NCI-H187 treated with DMSO at 0.1 percent for 48 hours (cell line): Measurements from ENCODE around the gene PTPRD.
A peak's percentile ranks its signal among the peaks of the same experiment; 100 is the strongest.

Experiments used
- DNase-seq: peaks from one replicate; lab custom pipeline; 2025; lab: John Stamatoyannopoulos, UW

Gene PTPRD

GRCh38 chr9:9892217-9892616, 720.6 kb downstream of the PTPRD start:
- no peak for DNase-seq

DNA sequence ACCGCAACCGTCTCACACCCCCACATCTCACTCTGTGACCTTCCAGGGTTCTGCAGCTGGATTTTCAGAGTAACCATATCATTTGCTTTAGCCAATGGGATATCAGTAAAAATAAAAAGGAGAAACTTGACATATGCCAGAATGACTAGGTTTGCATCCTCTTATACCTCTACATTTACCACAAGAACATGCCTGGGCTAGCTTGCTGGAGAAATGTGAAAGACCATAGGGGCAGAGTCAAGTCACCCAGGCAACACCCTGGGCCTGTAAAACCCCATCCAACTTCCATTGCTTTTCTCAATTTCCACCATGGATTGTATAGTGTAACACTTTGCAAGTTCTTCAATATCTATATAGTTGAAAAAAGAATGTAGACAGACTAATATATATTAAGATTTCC, 731.1 kb downstream of the PTPRD start:
- DNase-seq = no peak

- DNase-seq = no peak
Observed at GRCh38 chr9:9874270-9874669, 738.5 kb downstream of the PTPRD start.

DNA sequence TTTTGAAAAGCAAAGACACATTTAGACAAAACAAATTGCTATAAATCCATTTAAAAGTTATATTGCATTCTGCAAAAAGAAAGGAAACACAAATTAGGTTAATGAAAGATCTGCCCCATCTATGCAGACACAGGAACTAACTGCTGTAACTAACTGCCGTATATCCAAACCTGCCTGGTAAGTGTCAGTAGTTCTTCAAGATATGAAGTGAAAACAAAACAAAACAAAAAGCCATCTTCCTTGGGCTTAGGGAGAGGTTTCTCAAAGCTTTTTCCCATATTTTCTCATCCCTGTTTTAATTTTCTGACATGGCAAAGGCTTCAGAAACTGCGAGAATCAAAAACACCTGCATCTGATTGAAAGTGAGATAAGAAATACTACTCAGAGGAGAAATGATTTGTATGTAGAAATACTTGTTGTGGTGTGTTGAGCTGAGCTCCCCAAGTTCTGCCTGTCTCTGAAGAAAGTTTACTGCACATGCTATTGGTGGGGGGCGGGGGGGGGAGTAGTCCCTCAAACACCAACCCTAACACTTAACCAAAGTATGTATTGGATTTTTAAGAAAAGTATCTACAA, 750.5 kb downstream of the PTPRD start:
- no peak for DNase-seq

- no peak for DNase-seq
Observed at GRCh38 chr9:9855177-9856078, 757.4 kb downstream of the PTPRD start.

GRCh38 chr9:9847750-9848149, 765.1 kb downstream of the PTPRD start:
- DNase-seq = no peak

DNA sequence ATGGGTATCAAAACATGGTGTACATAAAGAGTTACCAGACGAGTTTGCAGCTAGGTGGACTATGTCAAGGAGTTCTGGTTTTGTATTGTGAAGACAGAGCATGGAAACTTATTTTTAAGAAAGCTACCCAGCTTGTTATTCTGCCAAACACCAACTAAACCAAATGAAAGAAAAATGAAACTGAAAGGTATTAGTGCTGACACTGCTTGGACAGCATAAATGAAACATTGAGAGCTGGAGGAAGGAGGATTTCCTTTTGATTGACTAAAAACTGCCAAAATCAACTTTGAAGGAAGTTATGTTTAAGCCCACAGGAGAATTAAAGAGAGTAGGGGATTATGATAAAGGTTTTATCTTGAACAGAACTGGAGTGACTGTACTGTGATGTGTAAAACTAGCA, 766.2 kb downstream of the PTPRD start:
- no peak for DNase-seq

GRCh38 chr9:9820436-9820835, 792.4 kb downstream of the PTPRD start:
- DNase-seq = no peak

- DNase-seq = no peak
Observed at GRCh38 chr9:9819886-9820285, 792.9 kb downstream of the PTPRD start.

DNA sequence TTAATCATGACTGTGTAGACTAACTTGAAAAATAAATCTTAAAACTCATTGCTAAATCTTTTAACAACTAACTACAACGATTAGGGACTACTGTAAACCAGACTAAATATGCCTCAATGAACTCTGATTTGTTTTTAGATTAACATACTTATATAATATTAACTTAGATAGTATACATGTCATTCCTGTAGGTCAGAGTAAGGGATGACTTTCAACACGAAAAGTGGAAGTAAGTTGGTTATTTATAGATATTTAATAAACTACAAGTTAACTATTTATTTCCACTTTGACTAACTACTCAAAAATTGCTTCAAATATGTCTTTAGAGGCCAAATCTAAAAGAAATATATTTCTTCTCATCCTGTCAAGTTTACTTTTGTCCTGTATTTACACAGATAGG, 795.6 kb downstream of the PTPRD start:
- DNase-seq = no peak

DNA sequence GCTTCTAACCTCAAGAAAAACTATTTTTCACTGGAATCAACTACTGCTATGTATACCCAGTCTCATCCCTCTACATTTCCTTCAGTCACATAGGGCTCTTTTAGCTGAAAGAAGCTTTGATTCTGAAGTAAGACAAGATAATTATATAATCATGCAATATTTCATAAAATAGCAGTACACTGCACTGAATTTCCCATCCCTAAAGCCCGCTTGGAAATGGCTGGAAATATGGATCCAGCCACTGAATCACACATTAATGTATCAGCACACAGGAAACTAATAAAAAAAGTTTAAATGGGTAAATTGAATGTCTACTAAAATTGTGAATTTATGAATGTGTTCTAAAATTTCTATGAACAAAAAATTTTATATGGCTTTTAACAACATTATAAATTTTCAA, 808.7 kb downstream of the PTPRD start:
- no peak for DNase-seq

GRCh38 chr9:9799287-9799686, 813.5 kb downstream of the PTPRD start:
- DNase-seq = no peak

GRCh38 chr9:9792144-9792857, 820.5 kb downstream of the PTPRD start:
- DNase-seq = no peak

DNA sequence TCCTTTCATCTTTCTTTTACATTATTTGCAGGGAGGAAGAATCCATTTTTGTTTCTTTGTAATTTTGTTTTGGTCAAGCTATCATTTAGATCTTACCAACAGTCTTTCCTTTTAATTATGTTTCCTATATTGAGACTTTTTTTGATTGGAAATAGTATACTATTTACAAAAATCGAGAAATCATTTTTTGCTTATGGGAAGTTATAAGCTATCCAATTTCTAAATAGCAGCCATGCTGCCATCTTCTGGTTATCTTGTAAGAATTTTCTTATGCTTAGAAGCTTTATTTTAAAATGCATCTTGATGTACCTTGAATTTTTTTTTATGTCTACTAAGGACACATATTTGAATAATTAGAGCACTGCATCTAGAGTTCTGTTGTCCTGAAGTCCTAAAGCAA, 821.2 kb downstream of the PTPRD start:
- DNase-seq = no peak

GRCh38 chr9:9790216-9790872, 822.5 kb downstream of the PTPRD start:
- DNase-seq = peak; percentile 6

DNA sequence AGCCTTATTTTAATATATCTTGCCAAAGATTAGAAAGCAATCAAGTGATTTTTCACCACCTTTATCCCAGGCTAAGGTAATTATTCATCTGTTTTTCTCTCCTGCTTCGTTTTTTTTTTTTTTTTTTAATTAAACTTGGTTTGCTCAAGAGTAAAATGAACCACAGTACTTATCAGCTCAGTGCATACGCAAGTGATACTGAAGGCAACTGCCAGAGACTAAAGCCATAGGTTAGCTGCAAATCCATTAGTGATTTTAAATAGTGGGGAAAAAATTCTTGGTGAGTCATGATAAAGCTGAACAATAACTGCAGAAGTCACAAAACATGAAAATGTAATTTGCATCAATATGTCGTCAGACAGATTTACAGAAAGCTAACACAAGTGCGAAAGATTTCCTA, 829.1 kb downstream of the PTPRD start:
- DNase-seq = no peak

- no peak for DNase-seq
Observed at GRCh38 chr9:9783211-9783610, 829.6 kb downstream of the PTPRD start.

GRCh38 chr9:9778293-9778692, 834.5 kb downstream of the PTPRD start:
- DNase-seq = no peak

DNA sequence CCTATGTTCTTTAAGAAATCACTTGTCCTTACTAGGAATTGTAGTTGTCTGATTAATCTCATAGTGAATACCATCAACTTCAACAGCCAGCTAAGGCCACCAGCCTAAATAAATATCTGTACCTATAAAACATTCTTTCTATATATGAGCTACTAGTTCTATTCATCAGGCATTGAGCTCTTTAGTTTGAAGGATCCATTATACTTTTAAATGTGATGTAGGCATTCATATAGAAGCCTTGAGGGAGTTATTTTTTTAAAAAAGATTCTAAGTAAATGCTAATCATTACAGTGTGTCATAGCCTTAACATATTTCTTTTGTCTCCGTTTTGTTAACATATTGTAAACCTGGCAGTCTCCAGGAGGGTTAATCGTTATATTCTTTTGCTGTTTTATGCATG, 838.3 kb downstream of the PTPRD start:
- no peak for DNase-seq

DNA sequence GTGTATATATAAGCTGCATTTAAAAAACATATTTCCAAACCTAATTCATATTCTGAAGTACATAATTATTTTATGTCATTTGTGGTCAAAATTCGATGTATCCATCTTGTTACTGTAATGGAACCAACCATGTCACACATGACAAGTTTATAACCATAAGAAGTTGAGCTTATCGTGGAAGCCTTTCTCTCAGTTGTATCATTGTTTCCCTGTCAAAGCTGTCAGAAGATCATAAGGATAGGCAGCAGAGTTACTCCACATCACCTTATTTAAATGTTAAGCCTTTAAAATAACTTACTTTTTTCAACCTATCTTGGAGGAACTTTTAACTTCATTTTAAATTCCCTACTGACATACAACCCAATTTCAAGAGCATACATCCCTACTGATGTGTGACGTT, 841.5 kb downstream of the PTPRD start:
- DNase-seq = no peak

- DNase-seq = no peak
Observed at GRCh38 chr9:9764821-9765220, 848.0 kb downstream of the PTPRD start.

DNA sequence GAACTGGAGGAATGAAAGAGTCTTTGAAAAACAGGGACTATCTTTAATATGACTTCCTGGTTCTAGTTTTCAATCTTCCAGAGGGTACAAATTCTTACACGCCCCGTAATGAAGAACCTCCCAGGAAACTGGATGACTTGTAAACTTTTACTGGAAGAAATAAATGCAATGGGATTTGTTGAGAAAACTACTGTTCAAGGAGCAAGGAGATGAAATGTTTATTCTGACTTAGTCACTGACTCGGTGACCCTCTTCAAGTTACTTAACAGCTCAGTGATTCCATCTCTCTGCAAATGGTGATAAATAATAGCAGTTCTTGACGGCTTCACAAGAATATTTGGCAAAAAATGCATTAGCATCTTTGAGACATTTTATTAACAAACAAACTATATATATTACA, 858.6 kb downstream of the PTPRD start:
- no peak for DNase-seq

GRCh38 chr9:9753266-9753665, 859.5 kb downstream of the PTPRD start:
- DNase-seq = no peak
